Loucy (cell line): ENCODE data around the gene GOLM1.

Experiments used
- EZH2phosphoT487 ChIP-seq: fragments of 200-600 bp; IDR thresholded peaks from 2 replicates; pipeline ENCODE4 v1.6.1; 2018; ENCODE audit warnings: antibody characterized with exemption, mild to moderate bottlenecking, moderate library complexity, borderline replicate concordance
- TF ChIP-seq, protein P1 (sequence below): fragments of 200-600 bp; sonication (generic); conservative IDR thresholded peaks from 2 replicates; pipeline ENCODE4 v1.5.1; 2014; ENCODE audit warnings: mild to moderate bottlenecking, antibody characterized with exemption, low read length

DNA sequence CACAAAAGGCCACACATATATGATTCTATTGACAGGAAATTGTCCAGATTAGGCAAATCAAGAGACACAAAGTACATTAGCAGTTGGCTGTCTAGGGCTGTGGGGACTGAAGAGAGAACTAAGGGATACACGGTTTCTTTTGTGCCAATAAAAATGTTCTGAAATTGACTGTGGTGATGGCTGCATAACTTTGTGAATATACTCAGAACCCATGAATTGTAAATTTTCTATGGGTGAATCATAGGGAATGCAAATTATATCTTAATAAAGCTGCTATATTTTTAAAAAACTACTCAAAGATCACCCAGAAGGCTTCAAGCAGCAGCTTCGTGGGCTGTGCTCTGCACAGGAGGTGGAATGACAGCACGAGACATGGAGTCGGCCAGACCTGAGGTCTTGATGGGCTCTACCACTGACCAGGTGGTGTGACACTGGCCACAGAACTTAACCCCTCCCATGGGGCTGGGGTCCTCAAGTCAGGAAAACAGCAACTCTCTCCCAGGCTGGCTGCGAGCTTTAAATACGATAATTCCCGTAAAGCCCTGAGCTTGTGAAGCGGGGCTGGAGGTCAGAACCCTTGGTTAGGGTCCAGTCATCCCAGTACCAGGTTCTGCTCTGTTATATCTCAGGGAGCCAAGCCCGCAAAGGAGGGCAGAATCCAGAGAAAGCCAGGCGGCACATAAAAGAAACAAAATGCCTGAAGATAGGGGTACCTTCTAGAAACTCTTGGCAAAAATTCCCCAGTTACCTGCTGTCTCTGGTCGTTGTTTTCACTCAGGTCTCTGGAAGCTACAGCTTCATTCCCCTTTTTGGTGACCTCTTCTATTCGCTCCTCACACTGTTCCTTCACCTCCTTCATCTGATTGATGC lies 59.1 kb downstream of the GOLM1 start:
- TF ChIP-seq, protein P1, sequence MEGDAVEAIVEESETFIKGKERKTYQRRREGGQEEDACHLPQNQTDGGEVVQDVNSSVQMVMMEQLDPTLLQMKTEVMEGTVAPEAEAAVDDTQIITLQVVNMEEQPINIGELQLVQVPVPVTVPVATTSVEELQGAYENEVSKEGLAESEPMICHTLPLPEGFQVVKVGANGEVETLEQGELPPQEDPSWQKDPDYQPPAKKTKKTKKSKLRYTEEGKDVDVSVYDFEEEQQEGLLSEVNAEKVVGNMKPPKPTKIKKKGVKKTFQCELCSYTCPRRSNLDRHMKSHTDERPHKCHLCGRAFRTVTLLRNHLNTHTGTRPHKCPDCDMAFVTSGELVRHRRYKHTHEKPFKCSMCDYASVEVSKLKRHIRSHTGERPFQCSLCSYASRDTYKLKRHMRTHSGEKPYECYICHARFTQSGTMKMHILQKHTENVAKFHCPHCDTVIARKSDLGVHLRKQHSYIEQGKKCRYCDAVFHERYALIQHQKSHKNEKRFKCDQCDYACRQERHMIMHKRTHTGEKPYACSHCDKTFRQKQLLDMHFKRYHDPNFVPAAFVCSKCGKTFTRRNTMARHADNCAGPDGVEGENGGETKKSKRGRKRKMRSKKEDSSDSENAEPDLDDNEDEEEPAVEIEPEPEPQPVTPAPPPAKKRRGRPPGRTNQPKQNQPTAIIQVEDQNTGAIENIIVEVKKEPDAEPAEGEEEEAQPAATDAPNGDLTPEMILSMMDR: no peak
- no peak for TF ChIP-seq EZH2phosphoT487
